ENCODE results near the gene COQ8B.
"Not testable (repeated sequence)": the region's sequence is repeated elsewhere in the genome, so short reads cannot be mapped to it uniquely, and the experiment has no call there.

COQ8B gene

DNA sequence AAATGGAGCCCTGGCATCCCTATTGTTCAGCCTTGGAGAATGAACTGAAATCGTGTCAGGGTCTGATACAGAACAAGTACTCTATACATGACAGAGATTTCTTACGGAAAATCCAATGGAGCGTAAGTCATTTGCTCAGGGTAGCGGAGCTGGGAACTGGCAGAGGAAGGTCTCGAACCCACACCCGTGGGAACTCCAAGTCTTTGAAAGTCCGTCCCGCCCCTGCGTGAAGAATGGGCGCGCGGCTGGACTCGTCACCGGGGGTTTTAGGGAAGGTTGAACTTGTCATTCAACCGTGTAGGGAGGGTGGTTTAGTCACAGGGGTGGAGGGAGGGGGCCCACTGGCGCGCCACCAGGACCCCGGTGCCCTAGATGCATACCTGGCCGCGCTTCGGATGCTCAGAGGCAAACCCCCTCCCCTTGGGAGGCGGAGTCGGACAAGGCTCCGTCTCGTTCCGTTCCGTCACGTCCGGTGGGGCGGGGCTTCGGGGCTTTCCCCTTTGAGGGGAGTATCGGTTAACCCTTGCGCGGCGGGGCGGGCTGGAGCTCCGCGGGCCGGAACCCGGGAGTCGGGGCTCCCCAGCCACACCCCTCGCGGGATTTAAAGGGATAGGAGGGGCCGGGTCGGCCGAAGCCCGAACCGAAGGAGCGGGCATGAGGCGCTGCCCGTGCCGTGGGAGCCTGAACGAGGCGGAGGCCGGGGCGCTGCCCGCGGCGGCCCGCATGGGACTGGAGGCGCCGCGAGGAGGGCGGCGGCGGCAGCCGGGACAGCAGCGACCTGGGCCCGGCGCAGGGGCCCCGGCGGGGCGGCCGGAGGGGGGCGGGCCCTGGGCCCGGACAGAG lies at the start of gene COQ8B, which contains the start of gene ITPKC:
Gene COQ8B (minus strand): TSS at position 405 of the 843 bp plus-strand sequence. CDS start 2,254 bp downstream, outside the sequence.
Gene ITPKC (plus strand): TSS at position 631 of the 843 bp plus-strand sequence. CDS start 24 bp downstream, at position 655.
- H3K27ac ChIP-seq (ENCODE audit: low read length), result no peak within 1 kb of the TSS
- no CpG with 5 or more reads among the region's 76 CpGs for WGBS (ENCODE audit: insufficient coverage, insufficient read length)
- H3K36me3 ChIP-seq (ENCODE audit: control insufficient read depth, insufficient read depth, low read length), result no peaks in the 10 kb centered on the region
- no peaks in the 10 kb centered on the region for H3K27me3 ChIP-seq (ENCODE audit: control insufficient read depth, insufficient read depth, low read length)
- no peaks in the 10 kb centered on the region for H3K9me3 ChIP-seq (ENCODE audit: control insufficient read depth, insufficient read depth, low read length)
- H3K4me3 ChIP-seq (ENCODE audit: low read length), result peak within 1 kb of the TSS; percentile 76
- peaks cover 4% of the 10 kb centered on the region; the same call in 1 of the 2 replicates for H3K4me1 ChIP-seq (ENCODE audit: control insufficient read depth, insufficient read depth, low read length)
- DNase-seq (ENCODE audit: low read depth, low spot score), result peak; percentile 94

GRCh38 chr19:40766385-40766784 lies 49.7 kb upstream of the COQ8B start:
- H3K27me3 ChIP-seq (ENCODE audit: control insufficient read depth, insufficient read depth, low read length); DNase-seq (ENCODE audit: low read depth, low spot score); H3K4me1 ChIP-seq (ENCODE audit: control insufficient read depth, insufficient read depth, low read length); H3K9me3 ChIP-seq (ENCODE audit: control insufficient read depth, insufficient read depth, low read length); H3K27ac ChIP-seq (ENCODE audit: low read length); H3K4me3 ChIP-seq (ENCODE audit: low read length): not testable (repeated sequence)
- no CpG with 5 or more reads among the region's 13 CpGs for WGBS (ENCODE audit: insufficient coverage, insufficient read length)
- H3K36me3 ChIP-seq (ENCODE audit: control insufficient read depth, insufficient read depth, low read length), result peaks cover 40% of the 10 kb centered on the region

GRCh38 chr19:40763963-40764362 lies 47.3 kb upstream of the COQ8B start:
- no peaks in the 10 kb centered on the region for H3K9me3 ChIP-seq (ENCODE audit: control insufficient read depth, insufficient read depth, low read length)
- WGBS (ENCODE audit: insufficient coverage, insufficient read length), result no CpG with 5 or more reads among the region's 10 CpGs
- H3K27ac ChIP-seq (ENCODE audit: low read length), result no peak overlapping the region
- H3K4me3 ChIP-seq (ENCODE audit: low read length), result no peak overlapping the region
- H3K4me1 ChIP-seq (ENCODE audit: control insufficient read depth, insufficient read depth, low read length), result peaks cover 1% of the 10 kb centered on the region; the same call in 1 of the 2 replicates
- no peak for DNase-seq (ENCODE audit: low read depth, low spot score)
- no peaks in the 10 kb centered on the region for H3K27me3 ChIP-seq (ENCODE audit: control insufficient read depth, insufficient read depth, low read length)
- peaks cover 61% of the 10 kb centered on the region for H3K36me3 ChIP-seq (ENCODE audit: control insufficient read depth, insufficient read depth, low read length)

GRCh38 chr19:40763526-40763925 lies 46.8 kb upstream of the COQ8B start:
- Histone ChIP-seq H3K9me3 (ENCODE audit: control insufficient read depth, insufficient read depth, low read length) (no peaks in the 10 kb centered on the region), H3K36me3 (ENCODE audit: control insufficient read depth, insufficient read depth, low read length) (peaks cover 61% of the 10 kb centered on the region), H3K4me1 (ENCODE audit: control insufficient read depth, insufficient read depth, low read length) (peaks cover 1% of the 10 kb centered on the region; the same call in 1 of the 2 replicates), H3K27me3 (ENCODE audit: control insufficient read depth, insufficient read depth, low read length) (no peaks in the 10 kb centered on the region), H3K4me3 (ENCODE audit: low read length) (no peak overlapping the region), H3K27ac (ENCODE audit: low read length) (no peak overlapping the region)
- no CpG with 5 or more reads among the region's 7 CpGs for WGBS (ENCODE audit: insufficient coverage, insufficient read length)
- DNase-seq (ENCODE audit: low read depth, low spot score), result no peak

DNA sequence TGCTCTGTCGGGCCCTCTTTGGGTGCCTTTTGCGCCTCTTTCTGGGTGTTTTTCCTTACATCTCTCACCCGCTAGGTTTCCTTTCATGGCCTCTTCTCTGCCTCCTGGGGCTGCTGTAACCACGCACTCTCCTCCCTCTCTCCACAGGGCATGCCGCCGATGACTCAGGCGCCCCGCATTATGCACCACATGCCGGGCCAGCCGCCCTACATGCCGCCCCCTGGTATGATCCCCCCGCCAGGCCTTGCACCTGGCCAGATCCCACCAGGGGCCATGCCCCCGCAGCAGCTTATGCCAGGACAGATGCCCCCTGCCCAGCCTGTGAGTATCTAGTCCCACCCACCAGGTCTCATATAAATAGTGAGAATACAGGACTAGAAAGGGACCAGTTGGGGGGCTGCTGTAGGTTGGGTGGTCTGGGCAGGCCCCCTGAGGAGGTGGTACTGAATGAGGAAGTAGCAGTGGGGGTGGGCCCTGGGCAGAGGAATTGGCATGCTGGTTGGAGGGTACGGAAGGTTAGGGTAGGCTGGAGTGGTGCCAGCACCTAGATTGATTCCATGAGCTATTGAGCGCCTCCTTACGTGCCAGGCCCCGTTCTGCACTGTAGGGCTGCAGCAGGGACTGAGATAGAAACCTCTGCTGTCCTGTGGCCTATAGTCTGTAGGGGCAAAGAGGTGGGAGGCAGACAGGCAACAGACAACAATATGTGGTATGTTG lies 46.2 kb upstream of the COQ8B start:
- peaks cover 1% of the 10 kb centered on the region; the same call in 1 of the 2 replicates for H3K4me1 ChIP-seq (ENCODE audit: control insufficient read depth, insufficient read depth, low read length)
- no peak overlapping the region for H3K4me3 ChIP-seq (ENCODE audit: low read length)
- H3K9me3 ChIP-seq (ENCODE audit: control insufficient read depth, insufficient read depth, low read length), result no peaks in the 10 kb centered on the region
- no peak for DNase-seq (ENCODE audit: low read depth, low spot score)
- H3K27me3 ChIP-seq (ENCODE audit: control insufficient read depth, insufficient read depth, low read length), result no peaks in the 10 kb centered on the region
- no peak overlapping the region for H3K27ac ChIP-seq (ENCODE audit: low read length)
- H3K36me3 ChIP-seq (ENCODE audit: control insufficient read depth, insufficient read depth, low read length), result peaks cover 65% of the 10 kb centered on the region
- WGBS (ENCODE audit: insufficient coverage, insufficient read length), result no CpG with 5 or more reads among the region's 17 CpGs

- DNase-seq (ENCODE audit: low read depth, low spot score), result no peak
- Histone ChIP-seq H3K27me3 (ENCODE audit: control insufficient read depth, insufficient read depth, low read length) (no peaks in the 10 kb centered on the region), H3K36me3 (ENCODE audit: control insufficient read depth, insufficient read depth, low read length) (peaks cover 63% of the 10 kb centered on the region), H3K4me3 (ENCODE audit: low read length) (no peak overlapping the region), H3K4me1 (ENCODE audit: control insufficient read depth, insufficient read depth, low read length) (peaks cover 1% of the 10 kb centered on the region; the same call in 1 of the 2 replicates), H3K27ac (ENCODE audit: low read length) (no peak overlapping the region), H3K9me3 (ENCODE audit: control insufficient read depth, insufficient read depth, low read length) (no peaks in the 10 kb centered on the region)
- WGBS (ENCODE audit: insufficient coverage, insufficient read length), result no CpG with 5 or more reads among the region's 13 CpGs
These were observed 42.7 kb upstream of the COQ8B start for GRCh38 chr19:40759352-40759751.

GRCh38 chr19:40758491-40758890 lies 41.8 kb upstream of the COQ8B start:
- Histone ChIP-seq H3K36me3 (ENCODE audit: control insufficient read depth, insufficient read depth, low read length) (peaks cover 56% of the 10 kb centered on the region), H3K9me3 (ENCODE audit: control insufficient read depth, insufficient read depth, low read length) (no peaks in the 10 kb centered on the region), H3K27me3 (ENCODE audit: control insufficient read depth, insufficient read depth, low read length) (no peaks in the 10 kb centered on the region), H3K27ac (ENCODE audit: low read length) (no peak overlapping the region), H3K4me3 (ENCODE audit: low read length) (no peak overlapping the region), H3K4me1 (ENCODE audit: control insufficient read depth, insufficient read depth, low read length) (no peaks in the 10 kb centered on the region)
- WGBS (ENCODE audit: insufficient coverage, insufficient read length), result no CpG with 5 or more reads among the region's 3 CpGs
- no peak for DNase-seq (ENCODE audit: low read depth, low spot score)

DNA sequence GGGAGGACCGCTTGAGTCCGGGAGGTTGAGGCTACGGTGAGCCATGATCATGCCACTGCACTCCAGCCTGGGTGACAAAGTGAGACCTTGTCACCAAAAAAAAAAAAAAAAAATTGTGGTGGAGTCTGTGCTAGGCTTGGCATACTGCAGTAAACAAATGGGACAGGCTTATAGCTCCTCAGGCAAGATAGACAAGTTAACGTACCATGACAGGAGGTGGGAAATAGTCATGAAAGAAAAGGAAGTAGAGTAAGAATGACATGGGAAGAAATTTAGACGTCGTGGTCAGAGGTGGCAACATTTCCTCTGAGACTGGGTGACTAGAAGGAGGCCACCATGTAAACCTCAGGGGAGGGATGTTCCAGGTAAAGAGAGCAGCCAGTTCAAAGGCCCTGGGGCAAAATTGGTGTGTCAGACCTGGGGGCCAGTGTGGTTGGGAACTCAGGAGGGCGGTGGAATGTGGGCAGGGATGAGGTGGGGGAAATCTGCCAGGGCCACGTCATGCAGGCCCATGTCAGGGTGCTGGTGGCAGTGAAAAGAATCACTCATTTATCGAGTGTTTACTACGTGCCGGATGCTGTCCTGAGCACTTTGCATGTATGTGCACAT lies 39.9 kb upstream of the COQ8B start:
- Histone ChIP-seq H3K4me3 (ENCODE audit: low read length) (no peak overlapping the region), H3K9me3 (ENCODE audit: control insufficient read depth, insufficient read depth, low read length) (no peaks in the 10 kb centered on the region), H3K27ac (ENCODE audit: low read length) (no peak overlapping the region), H3K27me3 (ENCODE audit: control insufficient read depth, insufficient read depth, low read length) (no peaks in the 10 kb centered on the region), H3K4me1 (ENCODE audit: control insufficient read depth, insufficient read depth, low read length) (no peaks in the 10 kb centered on the region), H3K36me3 (ENCODE audit: control insufficient read depth, insufficient read depth, low read length) (peaks cover 37% of the 10 kb centered on the region)
- WGBS (ENCODE audit: insufficient coverage, insufficient read length), result no CpG with 5 or more reads among the region's 11 CpGs
- no peak for DNase-seq (ENCODE audit: low read depth, low spot score)

GRCh38 chr19:40755791-40756190 lies 39.1 kb upstream of the COQ8B start:
- no peaks in the 10 kb centered on the region for H3K4me1 ChIP-seq (ENCODE audit: control insufficient read depth, insufficient read depth, low read length)
- H3K4me3 ChIP-seq (ENCODE audit: low read length), result no peak overlapping the region
- no CpG with 5 or more reads among the region's 8 CpGs for WGBS (ENCODE audit: insufficient coverage, insufficient read length)
- H3K9me3 ChIP-seq (ENCODE audit: control insufficient read depth, insufficient read depth, low read length), result no peaks in the 10 kb centered on the region
- H3K27ac ChIP-seq (ENCODE audit: low read length), result no peak overlapping the region
- no peak for DNase-seq (ENCODE audit: low read depth, low spot score)
- peaks cover 33% of the 10 kb centered on the region for H3K36me3 ChIP-seq (ENCODE audit: control insufficient read depth, insufficient read depth, low read length)
- H3K27me3 ChIP-seq (ENCODE audit: control insufficient read depth, insufficient read depth, low read length), result no peaks in the 10 kb centered on the region

- Histone ChIP-seq H3K27ac (ENCODE audit: low read length) (no peak overlapping the region), H3K27me3 (ENCODE audit: control insufficient read depth, insufficient read depth, low read length) (no peaks in the 10 kb centered on the region), H3K4me3 (ENCODE audit: low read length) (no peak overlapping the region), H3K9me3 (ENCODE audit: control insufficient read depth, insufficient read depth, low read length) (no peaks in the 10 kb centered on the region), H3K4me1 (ENCODE audit: control insufficient read depth, insufficient read depth, low read length) (no peaks in the 10 kb centered on the region), H3K36me3 (ENCODE audit: control insufficient read depth, insufficient read depth, low read length) (peaks cover 28% of the 10 kb centered on the region)
- no peak for DNase-seq (ENCODE audit: low read depth, low spot score)
- no CpG with 5 or more reads among the region's 3 CpGs for WGBS (ENCODE audit: insufficient coverage, insufficient read length)
These were observed 38.5 kb upstream of the COQ8B start for GRCh38 chr19:40755248-40755624.
